HG03520 (cell line): ENCODE data around the gene TIMM23.
"Not testable (repeated sequence)": the region's sequence is repeated elsewhere in the genome, so short reads cannot be mapped to it uniquely, and the experiment has no call there.

ENCODE experiments used
- ATAC-seq: cut with Tn5 transposase; IDR thresholded peaks from one replicate; pipeline ENCODE4 v1.9.1; 2021; ENCODE audit warnings: mild to moderate bottlenecking, moderate library complexity; ENCODE audit not compliant: unreplicated experiment

Gene TIMM23

GRCh38 chr10:45985590-45985989, 13.3 kb downstream of the TIMM23 start:
- not testable (repeated sequence) for ATAC-seq

DNA sequence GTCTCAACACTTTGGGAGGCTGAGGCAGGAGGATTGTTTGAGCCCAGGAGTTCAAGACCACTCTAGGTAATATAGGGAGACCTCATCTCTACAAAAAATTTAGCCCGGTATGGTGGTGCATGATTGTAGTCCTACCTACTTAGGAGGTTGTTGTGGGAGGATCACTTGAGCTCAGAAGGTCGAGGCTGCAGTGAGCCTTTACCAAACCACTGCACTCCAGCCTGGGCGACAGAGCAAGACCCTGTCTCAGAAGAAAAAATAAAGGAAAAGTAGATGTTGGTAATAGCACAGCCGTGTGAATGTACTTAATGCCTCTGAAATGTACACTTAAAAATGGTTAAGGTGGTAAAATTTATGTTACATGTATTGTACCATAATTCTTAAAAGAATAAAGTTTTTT, 25.3 kb downstream of the TIMM23 start:
- ATAC-seq = no peak

- no peak for ATAC-seq
Observed at GRCh38 chr10:45997994-45998763, 25.9 kb downstream of the TIMM23 start.

- not testable (repeated sequence) for ATAC-seq
Observed at GRCh38 chr10:45999955-46000354, 27.7 kb downstream of the TIMM23 start.

DNA sequence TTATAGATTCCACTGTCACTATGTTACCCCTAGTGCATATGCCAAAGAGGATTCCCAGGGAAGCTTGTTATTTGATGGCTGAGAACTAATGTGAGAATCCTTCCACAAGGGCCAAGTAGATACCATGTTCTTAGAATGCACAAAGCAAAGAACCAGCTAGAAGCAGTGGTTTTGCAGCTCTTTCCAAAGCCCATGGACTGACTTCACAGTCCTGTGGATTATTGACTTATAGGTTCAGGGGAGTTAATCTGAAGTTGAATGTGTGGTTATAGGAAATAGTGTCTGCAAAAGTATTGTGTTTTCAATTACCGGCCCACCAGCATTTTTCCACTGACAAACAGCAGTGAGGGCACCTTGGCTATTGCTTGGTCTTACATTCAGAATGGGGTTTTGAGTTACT, 28.2 kb downstream of the TIMM23 start:
- ATAC-seq = no peak

- no peak for ATAC-seq
Observed at GRCh38 chr10:46001187-46001756, 29.0 kb downstream of the TIMM23 start.

GRCh38 chr10:46002189-46002687, 29.9 kb downstream of the TIMM23 start:
- ATAC-seq = not testable (repeated sequence)

- no peak for ATAC-seq
Observed at GRCh38 chr10:46002916-46003693, 30.8 kb downstream of the TIMM23 start.

GRCh38 chr10:46004963-46005362, 32.7 kb downstream of the TIMM23 start:
- no peak for ATAC-seq

GRCh38 chr10:46005383-46005782, 33.1 kb downstream of the TIMM23 start:
- no peak for ATAC-seq

DNA sequence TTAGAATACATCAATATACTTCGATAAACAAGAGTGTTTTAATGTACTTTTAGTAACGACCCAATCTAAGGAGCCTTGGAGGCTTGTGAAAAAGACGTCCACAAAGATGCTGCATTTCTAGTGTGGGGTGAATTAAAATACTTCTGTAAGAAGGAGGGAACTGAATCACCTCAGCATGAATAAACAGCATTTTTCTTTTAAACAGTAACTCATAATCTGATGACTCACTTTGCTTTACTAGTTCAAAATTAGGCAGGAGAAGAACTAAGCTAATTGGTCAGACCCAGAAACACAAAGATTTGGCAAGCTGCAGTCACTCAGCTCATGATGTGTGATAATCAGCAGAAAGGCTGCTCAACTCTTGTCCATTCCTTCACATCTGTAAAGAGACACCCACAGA, 33.9 kb downstream of the TIMM23 start:
- ATAC-seq = no peak

DNA sequence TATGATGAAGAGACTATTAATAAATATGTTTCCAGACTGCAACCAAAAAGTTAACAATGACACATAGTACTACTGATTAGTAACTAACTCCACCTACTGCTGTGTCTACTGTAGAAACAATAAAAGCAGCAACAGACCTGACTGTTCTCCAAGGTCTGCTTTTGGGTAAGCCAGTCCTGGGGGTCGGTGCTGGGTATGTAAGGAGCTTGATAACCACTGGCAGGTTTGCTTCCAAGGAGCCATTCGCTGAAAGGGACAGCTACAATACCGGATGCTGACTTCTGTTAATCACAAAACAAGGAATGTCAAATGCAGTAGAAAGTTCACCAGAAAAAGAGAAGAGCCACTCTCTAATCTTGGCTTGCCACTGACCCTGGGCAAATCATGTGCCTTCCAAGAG, 40.5 kb downstream of the TIMM23 start:
- no peak for ATAC-seq

GRCh38 chr10:46014206-46014605, 41.9 kb downstream of the TIMM23 start:
- no peak for ATAC-seq

DNA sequence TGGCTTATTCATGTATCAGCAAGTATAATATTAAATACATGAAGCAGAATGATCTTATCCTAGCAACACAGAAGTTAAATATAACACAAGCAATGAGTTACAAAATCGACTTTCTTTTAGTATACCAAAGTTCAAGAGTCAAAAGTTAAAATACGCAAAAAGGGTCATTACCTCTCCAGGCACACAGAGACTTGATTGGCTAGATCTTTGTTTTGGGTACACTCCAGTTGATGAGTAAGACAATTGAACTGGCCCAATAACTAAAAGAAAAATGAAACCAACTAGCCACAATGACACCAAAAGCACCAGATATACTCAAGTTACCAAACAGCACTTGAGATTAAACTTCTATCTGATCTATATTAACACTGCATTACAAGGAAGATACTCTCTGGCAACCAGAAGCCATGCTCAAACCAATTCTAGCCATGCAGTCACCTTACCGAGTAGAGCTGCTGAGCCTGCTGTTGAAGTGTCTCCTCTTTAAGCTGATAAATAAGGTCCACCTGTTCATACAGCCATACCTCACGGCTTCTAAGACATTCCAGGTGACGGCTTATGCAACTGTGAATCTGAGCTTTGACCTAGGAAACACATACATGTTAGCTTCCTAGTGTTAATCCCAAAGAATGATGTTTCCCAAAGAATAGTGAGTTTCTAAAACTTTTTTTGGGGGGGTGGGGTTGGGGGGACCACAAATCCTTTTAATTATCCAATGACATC, 42.6 kb downstream of the TIMM23 start:
- no peak for ATAC-seq

DNA sequence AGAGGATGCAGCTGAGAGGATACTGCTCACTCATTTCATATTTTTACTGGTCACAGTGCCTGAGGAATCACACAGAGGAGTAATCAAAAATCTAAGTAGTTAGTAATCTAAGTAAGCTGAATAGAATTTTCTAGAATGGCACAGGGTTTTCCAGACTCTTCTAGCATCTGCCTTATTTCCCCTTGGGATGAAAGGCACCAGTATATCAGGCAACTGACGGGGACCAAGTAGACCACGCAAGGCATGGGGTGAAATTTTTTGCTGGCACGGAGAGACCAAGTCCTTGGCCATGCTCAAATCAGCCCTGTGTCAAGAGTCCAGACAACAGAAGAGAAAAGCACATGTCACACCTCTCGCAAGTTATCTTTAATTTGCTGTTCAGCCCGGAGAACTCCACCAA, 43.9 kb downstream of the TIMM23 start:
- ATAC-seq = no peak

- no peak for ATAC-seq
Observed at GRCh38 chr10:46016811-46017210, 44.5 kb downstream of the TIMM23 start.

DNA sequence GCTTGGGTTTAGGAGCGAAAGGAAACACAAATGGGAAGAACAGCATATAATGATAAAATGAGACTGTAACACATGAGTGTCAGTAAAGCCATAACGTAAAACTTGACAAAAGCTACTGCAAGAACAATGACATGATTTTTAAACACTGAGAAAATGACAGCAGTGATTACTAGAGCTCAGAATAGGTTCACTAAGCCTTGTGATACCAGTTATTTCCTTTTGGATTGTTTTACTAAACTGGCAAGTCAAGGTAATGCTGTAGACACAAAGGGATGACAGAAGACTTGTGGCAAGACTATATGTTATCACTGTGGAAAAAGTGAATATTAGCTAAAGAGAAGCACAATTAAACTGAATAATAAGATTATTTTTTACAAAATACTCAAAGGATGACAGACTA, 45.4 kb downstream of the TIMM23 start:
- no peak for ATAC-seq

DNA sequence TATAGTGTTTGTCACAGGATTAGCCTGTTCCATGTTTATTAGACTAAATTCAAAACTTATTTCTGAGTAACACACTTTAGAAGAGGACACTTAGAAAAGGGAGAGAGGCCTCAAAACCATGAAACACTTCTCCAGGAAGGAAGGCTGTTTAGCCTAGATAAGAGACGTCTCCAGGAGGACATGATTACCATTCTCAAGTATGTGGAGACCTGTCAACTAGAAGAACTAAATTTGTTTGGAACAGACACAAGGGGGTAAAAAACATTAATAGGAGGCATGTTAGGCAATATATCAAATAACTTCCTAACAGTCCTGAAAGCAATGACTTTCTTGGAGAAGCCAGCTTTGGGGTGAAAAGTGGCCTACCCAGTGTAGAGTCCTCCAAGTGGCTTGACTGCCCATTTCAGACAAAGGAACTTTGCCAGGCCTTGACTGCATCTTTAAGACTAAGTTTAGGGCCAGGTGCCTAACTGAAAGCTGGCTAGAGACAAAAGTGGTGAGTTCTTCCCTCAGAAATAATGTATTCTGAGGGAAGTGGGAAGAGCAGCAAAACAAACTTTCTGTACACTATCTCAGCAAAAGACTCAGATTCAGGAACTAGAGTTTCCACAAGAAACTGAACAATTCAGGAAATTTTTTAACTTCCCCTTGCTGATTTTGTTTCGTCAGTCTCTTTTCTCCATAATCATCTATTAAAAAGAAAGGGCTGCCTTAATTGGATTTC, 46.3 kb downstream of the TIMM23 start:
- no peak for ATAC-seq

GRCh38 chr10:46019177-46019528, 46.9 kb downstream of the TIMM23 start:
- ATAC-seq = no peak

GRCh38 chr10:46019569-46020343, 47.5 kb downstream of the TIMM23 start:
- no peak for ATAC-seq
